Measurements from ENCODE around the gene RNU2-63P. TPM values are rescaled to one million over a fixed set of nuclear protein-coding genes. Genes with fewer than 3 reads are reported as not detected.

The RNU2-63P gene
- total RNA-seq, 1 experiment from 2014 or later, result 7.7 TPM

- no peak for TF ChIP-seq USF1 (CRISPR knock-in tag; IDR thresholded peaks at IDR 0.05)
- TF ChIP-seq ZNF512 (CRISPR knock-in tag; IDR thresholded peaks at IDR 0.05; ENCODE audit: borderline replicate concordance), result no peak
- no peak for TF ChIP-seq ATF2 (CRISPR knock-in tag; IDR thresholded peaks at IDR 0.05; ENCODE audit: borderline replicate concordance, low read depth)
Observed at GRCh38 chr2:88051792-88052191, 35.4 kb upstream of the RNU2-63P start (continued).

GRCh38 chr2:88049622-88050021 lies 33.3 kb upstream of the RNU2-63P start:
- CTCF ChIA-PET, result interaction anchor here (1.2 kb wide), 1 partner anchor 11 kb away, joined by 6 read pairs; no protein-coding TSS in a partner anchor
- no peak overlapping the region for H3K4me3 Mint-ChIP-seq
- H3K4me1 Mint-ChIP-seq, result peaks cover 14% of the 10 kb centered on the region
- peaks cover 1% of the 10 kb centered on the region; the same call in 1 of the 2 replicates for H3K36me3 Mint-ChIP-seq
- H3K9me3 Mint-ChIP-seq, result no peaks in the 10 kb centered on the region
- TF ChIP-seq ZNF263 (CRISPR knock-in tag; IDR thresholded peaks at IDR 0.05; ENCODE audit: low read depth), result no peak
- no peak for TF ChIP-seq FOXK1 (CRISPR knock-in tag; IDR thresholded peaks at IDR 0.05)
- TF ChIP-seq ZNF532 (CRISPR knock-in tag; IDR thresholded peaks at IDR 0.05; ENCODE audit: borderline replicate concordance), result no peak
- TF ChIP-seq PRRX2 (CRISPR knock-in tag; IDR thresholded peaks at IDR 0.05), result no peak
- TF ChIP-seq ZNF138 (CRISPR knock-in tag; conservative IDR thresholded peaks at IDR 0.05), result no peak
- TF ChIP-seq GTF2I (CRISPR knock-in tag; conservative IDR thresholded peaks at IDR 0.05), result no peak
- no peak for TF ChIP-seq ARID4B (CRISPR knock-in tag; IDR thresholded peaks at IDR 0.05; ENCODE audit: borderline replicate concordance)
- TF ChIP-seq JAZF1 (CRISPR knock-in tag; IDR thresholded peaks at IDR 0.05), result no peak
- TF ChIP-seq AFF4 (CRISPR knock-in tag; IDR thresholded peaks at IDR 0.05; ENCODE audit: borderline replicate concordance), result no peak
- TF ChIP-seq MXD4 (CRISPR knock-in tag; IDR thresholded peaks at IDR 0.05; ENCODE audit: borderline replicate concordance), result no peak
- no peak for TF ChIP-seq NFE2L1 (CRISPR knock-in tag; IDR thresholded peaks at IDR 0.05)
- no peak for DNase-seq (ENCODE audit: low spot score)
- no peaks in the 10 kb centered on the region for H3K27me3 Mint-ChIP-seq (ENCODE audit: low read depth)
- no peak for ATAC-seq
- POLR2A ChIA-PET, result no interaction called here
- 0 out of 2 replicates have a peak overlapping the region, but pooled peaks have one; percentile 32 for H3K27ac Mint-ChIP-seq
